Stomach (tissue), 4 donors: ENCODE results near the gene RSPRY1.

ENCODE experiments used
- CTCF ChIP-seq, 7 experiments: fragments of 450-650 bp in 4 of 7; fragments of 200-600 bp in 3 of 7; sonication (generic) in 3 of 7; IDR thresholded peaks; one replicate each; pipeline ENCODE4 v1.5.1; 2016 to 2019; ENCODE audit warnings: antibody characterized with exemption in 7 of 7, control low read depth in 2 of 7, mild to moderate bottlenecking in 1 of 7
- POLR2A ChIP-seq, 4 donors: fragments of 450-650 bp; IDR thresholded peaks; one replicate each; pipeline ENCODE4 v1.6.1; 2016; ENCODE audit warnings: antibody characterized with exemption in 4 of 4, control low read depth in 2 of 4, mild to moderate bottlenecking in 1 of 4, moderate library complexity in 1 of 4
- POLR2AphosphoS5 ChIP-seq, 3 donors: sonication (generic); formaldehyde crosslinking; IDR thresholded peaks; one replicate each; pipeline ENCODE4 v1.6.1; 2016; ENCODE audit warnings: antibody characterized with exemption in 3 of 3

- TF ChIP-seq CTCF (IDR thresholded peaks at IDR 0.05) (no peak), POLR2AphosphoS5 (IDR thresholded peaks at IDR 0.05) (no peak), POLR2A (IDR thresholded peaks at IDR 0.05) (no peak)
These were observed 23.7 kb downstream of the RSPRY1 start for GRCh38 chr16:57209780-57210179.
